ENCODE results near the gene ROR1.

ROR1 gene

DNA sequence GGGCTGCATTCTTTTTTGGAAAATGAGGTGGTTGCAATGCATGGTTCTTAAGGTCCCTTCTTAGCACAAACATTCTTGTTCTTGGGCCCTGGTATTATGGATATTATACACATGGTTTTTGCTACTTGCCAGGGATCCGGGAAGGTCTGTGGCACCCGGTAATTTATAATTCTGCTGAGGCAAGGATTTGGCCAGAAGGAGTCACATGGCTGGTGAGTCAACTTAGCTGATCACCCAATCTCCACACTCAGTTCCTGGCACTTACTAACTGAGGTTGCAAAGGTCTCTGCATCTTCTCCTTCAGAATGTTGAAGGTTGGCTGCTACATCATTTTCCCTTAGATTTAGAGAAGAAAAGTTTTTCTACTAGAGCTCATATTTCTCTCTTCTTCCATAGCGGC, 112.5 kb downstream of the ROR1 start:
- no peak for DNase-seq

DNA sequence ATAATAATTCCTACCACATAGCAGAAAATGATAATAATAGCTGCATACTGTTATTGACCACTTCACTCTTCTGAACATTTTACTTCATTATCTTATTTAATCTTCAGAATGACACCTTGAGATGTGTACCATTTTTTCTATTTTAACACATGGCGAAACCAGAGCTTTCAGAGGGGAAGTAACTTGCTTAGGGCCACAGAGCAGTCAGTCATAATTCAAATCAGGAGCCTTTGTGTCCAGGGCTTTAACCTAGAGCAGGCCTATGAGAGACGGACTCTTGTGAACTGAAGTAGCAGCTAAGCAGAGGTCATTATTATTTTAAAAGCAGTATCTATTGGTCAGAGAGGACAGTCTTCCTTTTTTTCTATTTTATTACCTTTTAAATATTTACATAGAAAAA, 114.0 kb downstream of the ROR1 start:
- DNase-seq = no peak

DNA sequence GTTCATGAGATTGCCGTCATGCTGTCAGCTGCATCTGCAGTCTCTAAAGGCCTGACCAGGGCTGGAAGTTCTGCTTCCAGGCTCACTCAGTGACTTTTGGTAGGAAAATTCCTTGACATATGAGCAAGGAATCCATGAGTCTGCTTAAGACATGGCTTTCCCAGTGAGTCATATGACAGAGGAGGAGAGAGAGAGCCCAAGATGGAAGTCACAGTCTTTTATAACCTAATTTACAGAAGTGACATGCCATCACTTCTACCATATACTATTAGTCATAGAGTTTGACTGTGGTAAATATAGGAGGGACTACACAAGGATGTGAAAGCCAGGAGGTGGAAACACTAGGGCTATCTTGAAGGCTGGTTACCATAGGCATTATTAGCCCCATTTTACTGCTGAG, 115.2 kb downstream of the ROR1 start:
- DNase-seq = peak; percentile 66

DNA sequence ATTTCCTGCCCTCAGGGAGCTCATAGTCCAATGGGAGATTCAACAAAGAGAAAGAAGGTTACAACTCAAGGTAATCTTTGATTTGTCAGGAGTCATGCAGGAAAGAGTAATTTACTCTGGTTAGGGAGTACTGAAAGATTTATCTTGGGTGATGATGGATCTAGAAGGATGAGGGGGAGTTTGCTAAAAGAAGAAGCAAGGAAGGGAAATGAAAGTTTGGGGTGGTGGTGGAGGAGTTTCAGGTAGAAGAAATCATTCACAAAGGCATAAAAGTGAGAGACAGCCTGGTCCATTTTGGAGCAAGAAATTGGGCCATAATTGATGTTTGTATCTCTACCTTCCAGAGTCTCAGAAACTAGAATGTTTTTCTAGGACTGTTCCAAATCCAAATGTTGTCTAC, 116.7 kb downstream of the ROR1 start:
- DNase-seq = no peak

DNA sequence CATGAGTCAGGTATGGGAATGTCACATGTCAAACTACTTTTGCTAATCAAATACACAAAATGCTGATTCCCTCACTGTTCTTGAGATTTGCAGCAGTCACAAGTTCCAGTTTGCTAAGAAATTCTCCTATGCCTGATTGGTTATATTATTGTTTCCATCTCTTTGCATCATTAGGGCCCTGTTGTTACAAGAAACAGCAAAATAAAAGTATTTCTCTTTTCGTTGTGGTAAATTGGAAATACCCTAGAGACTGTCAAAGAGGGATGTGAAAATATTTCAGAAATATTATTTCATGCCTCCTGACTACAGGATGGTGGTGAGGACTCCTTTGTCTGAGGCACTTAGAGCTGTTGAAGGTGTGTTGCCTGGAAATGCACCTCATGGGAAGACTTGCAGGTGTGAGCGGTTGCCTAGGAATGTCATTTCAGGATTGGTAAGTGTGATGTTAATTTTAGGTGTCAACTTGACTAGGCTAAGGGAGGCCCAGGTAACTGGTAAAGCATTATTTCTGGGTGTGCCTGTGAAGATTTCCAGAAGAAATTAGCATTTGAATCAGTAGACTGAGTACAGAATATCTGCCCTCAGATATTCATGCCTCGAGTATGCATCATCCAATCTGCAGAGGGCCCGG, 117.4 kb downstream of the ROR1 start:
- no peak for DNase-seq

DNA sequence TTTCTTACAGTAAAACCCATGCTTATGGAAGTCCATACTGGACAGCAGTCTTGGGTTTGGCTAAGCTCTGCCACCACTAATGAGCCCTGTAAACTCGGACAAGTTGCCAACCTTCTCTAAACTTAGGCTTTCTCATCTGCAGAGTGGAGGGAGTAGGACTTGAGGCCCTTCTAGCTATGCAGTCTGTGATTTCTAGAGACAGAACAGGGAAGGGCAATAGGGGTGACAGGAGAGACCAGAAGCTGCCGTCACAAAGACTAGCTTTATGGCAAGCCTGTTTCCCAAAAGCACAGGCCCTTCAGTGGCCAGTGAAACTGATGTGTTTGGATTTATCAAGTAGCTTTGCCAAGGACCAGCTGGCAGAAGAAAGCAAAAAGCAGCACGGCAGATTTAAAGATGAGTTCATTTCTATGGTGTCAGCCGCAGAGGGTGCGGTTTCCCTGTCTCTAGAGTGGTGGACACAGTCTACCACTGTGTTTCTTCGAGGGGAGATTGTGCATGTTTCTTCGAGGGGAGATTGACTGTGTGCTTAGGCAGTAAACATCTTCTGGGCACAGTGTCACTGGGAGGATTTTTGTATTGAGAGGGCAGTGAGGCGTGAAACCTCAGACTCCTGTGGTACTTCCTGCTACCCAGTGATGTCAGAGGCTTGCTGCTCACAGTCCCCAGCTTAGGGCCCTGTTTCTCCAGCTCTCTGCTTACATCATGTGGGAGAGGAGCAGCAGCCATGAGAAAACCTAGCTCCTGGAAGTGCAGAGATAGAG, 119.0 kb downstream of the ROR1 start:
- DNase-seq = peak; percentile 67

DNA sequence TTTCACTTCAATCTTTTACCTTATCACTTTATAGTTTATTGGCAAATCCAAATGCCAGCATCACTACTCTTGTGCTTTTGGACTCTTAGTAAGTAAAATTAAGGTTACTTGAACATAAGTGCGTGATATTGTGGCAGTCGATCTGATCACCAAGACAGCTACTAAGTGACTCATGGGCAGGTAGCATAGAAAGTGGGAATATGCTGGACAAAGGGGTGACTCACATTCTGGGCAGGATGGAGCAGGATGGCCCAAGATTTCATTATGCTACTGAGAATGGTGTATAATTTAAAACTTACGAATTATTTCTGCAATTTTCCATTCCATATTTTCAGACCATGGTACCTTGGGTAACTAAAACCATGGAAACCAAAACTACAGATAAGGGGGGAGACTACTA, 120.2 kb downstream of the ROR1 start:
- no peak for DNase-seq

DNA sequence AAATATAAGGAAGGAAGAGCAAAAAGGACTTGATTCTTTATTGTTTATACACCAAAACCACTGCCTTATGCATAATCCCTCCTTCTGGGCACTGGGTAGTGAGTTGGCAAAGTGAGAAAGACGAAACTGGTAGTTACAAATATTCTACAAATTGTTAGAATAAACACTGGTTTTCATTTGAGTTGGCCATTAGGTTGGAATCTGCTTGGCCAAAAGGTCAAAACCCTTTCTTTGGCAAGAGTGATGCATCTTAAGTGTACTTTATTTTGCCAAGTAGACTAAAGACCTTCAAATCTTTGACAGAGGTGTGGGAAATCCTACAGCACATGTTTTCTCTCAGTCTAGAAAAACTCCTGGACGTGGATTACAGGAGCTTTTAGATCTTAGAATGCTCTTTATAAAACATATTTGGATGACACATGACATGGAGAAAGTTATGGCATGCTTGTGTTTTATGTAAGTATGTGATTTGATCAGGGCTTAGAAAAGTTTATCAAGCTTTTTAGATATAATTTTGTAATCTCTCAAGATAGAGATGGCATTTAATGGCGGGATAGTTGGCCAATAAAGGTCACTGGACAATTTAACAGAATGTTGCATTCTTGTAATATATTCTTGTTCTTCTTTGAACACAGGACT, 120.9 kb downstream of the ROR1 start:
- DNase-seq = no peak

DNA sequence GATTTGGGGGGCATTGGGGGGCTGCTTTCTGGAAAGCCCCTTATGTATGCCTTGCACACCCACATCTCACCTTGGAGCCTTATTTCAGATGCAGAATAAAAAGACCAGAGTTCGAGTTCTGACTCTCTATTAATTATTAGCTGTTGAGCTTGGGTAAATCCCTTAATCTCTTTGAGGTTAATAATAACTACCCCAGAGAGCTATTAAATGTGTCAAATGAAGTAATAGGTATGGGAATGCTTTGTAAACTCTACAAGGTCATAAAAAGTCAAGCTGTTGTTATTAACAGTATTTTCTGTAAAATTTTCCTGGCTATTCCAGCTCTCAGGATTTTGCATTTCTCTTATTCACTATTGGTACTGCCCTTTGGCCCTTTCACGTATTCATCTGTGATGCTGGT, 122.9 kb downstream of the ROR1 start:
- DNase-seq = no peak

DNA sequence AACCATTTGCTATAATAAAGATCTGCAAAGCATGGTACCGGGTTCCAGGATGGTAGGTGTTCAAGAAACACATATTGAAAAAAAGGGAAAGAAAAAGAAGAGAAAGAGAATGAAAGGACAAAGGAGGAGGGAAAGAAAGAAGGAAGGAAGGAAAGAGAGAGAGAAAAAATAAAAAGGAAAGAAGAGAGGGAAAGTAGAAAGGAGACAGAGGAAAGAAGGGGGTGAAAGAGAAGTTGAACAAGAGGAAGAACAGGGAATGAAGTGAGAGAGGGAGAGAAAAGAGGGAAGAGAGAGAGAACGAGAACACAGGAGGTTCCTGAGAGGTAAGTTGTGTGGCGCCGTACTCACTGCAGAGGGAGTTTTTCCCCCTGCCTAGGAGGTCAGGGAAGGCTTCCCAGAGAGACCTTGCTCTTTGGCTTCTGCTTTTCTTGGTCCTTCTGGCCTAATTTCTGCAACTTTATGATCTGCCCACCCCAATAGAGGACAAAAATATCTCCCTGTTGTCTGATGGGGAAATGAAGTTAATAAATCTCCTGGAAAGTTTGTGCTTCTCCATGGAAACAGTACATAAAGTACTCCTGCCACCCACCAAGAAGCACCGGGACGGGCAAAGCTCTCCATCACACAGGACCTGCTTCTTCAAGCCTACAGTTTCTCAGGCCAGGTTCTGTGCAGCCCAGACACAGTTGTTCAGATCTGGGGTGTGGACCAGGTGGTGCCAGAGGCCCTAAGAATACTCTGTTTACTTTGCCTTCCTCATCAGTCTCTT, 124.8 kb downstream of the ROR1 start:
- no peak for DNase-seq

DNA sequence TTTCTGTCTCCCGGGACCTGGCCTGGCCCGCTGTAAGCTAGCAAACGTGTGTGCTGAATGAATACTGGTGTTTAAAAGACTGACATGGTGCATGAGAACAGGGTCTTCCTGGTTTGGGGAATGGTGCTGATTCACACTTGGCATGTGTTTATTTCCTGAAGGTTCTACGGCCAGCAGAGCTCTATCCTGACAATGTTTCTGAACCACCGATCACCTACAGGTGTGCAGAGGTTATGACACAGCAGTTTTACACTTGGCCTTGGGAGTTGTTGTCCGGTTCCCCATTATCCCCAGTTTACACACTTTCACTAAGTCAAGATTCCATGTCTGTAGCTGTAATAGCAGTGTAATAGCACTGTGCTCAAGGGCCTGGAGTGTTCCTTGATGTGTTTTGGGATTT, 127.3 kb downstream of the ROR1 start:
- DNase-seq = no peak

DNA sequence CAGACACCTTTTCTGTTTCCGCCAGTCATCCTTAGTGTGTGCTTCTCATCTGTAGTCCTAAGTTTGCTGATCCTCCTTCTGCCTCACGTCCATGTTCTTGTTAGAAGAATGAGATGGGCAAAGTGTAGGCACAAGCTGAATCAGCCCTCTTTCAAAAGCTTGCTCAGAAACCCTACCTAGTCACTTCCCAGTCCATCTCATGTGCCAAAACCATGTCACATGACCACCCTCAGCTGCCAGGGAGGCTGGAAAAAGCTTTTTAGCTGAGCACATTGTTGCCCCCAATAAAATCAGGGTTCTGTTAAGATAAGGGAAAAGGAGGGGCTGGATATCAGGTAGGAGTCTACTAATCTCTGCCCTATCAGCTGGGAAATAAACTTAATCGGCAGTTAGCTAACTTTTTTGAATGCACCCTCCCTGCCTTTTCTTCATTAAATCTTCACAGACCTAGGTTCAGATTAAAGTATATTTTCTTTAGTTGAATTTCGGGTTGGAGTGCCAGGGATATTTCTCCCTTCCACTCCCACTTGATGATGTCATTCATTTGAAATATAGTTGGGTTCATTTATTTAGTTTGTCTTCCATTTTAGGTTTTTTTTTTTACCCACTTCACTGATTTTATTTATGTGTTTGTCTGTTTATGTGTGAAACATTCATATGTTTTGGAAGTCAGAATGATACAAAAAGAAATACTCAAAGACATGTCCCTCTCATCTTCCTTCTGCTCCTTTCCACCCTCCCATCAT, 129.2 kb downstream of the ROR1 start:
- DNase-seq = no peak

DNA sequence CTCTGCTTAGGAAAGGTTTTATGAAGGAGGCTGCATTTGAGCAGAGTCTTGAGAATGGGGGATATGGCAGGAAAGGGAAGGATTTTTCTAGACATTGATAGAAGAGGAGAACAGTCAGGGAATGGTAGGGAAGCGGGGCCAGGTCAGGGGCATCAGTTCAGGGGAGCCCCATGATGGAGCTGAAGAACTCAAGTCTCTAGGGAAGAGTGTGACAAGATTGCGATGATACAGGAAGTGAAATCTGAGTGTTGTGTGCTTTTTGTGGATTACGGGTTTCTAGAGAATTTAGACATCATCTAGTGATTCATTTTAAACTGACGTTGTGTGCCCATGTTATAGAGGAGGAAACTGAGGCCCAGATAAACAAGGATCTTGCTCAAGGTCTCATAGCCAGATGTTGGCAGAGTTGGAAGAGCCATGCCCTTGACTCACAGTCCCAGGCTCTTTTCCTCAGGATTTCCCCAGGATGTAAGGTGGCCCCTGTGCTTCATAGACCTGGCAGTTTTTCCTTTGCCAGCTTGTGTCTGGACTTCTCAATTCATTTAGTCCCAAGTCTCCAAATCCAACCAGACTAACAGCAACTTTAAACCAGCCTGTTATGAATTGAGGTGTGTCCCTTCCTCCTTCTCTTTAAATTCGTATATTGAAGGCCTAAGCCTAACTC, 130.3 kb downstream of the ROR1 start:
- no peak for DNase-seq

DNA sequence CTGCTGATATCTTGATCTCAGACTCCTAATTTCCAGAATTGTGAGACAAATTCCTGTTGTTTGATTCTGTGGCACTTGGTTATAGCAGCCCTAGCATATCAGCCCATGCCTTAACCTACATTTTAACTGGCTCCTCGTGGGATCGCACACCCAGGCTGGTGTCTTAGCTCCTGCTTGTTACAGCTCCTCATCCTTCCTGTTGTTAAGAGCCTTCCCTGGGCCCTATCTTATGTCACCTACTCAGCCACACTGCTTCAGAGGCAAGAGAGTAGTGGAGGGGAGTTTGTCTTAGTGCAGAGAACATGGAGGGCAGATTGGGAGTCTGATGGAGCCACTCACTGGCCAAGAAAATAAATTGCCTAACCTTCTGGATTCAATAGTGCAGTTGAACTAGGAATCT, 131.0 kb downstream of the ROR1 start:
- no peak for DNase-seq

DNA sequence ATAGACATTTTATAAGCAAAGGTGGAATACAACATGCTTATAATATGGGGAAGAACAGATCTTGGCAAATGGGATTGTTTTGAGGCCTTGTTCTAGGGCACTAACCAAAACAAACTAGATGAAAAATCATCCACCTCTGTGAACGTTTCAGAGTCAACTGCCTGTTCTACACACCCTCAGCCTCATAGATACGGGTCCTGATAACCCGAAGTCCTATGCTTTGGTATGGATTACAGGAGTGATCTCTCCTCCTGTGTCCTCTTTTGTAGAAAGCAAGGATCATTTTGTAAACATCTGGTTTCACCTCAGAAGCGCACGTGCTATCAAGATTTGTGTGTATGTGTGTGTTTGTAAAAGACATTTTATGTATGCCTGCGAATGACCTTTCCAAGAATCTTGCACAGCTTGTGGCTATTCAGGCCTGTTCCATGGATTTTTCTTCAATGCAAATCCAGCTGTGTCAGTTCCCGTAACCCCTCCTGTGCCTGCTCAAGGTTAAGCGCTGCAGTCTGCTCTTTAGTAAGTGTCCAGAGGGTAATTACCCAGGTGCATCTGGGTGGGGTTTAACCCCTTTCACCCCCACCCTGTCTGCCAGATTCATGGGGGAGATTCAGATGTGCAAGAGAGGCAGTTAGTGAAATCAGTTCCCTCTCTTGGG, 132.4 kb downstream of the ROR1 start:
- DNase-seq = no peak

DNA sequence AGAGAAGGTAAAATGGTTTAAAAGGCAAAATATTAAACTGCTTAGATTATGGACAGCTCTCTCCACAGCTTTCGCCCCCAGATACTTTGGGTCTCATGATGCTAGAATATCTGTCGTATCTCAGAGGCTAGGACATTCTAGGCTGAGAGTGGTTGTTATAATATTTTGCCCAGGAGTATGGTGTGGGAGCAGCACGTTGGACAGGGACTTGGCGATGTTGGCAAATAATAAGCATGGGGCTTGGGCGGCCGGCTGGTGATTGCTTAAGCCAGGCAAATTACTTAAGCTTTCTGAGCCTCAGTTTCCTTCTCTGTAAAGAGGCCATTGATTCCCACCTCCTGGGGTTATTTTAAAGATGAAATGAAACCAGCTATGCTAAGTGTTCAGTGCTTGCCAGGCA, 133.2 kb downstream of the ROR1 start:
- DNase-seq = no peak

DNA sequence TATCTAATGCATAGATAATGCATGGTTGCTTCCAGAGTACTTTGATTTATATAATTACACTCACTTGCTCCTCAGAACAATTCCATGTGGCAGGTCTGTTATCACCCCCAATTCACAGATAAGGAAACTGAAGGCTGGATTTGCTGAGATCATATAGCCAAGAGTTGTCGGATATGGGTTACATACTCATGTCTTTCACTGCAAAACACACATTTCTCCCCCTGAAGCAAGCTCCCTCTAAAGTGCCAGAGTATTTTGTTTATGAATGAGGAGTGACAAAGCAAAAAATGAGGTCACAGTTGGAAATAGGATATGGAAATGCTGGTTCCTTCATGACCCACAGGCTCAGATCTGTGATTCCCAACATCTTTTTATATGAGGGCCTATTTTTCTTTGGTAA, 134.2 kb downstream of the ROR1 start:
- DNase-seq = no peak

DNA sequence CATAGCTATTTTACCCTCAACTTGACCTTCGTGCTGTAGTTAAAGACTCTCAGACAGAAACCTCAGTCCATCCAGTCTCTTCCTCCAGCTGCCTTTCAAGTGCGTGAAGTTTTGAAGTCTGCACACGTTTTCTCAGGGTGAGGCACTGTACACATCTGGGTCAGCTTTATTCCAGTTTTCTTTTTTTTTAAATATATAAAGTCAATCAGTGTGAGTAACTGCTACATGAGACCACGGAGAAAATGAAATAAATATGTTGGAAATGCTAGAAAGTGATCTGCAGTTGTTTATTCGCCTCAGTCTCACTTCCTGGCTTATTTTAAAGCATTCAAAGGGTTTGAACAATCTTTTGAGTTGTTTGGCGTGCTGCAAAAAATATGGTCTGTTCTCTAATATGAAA, 135.7 kb downstream of the ROR1 start:
- DNase-seq = peak; percentile 23

DNA sequence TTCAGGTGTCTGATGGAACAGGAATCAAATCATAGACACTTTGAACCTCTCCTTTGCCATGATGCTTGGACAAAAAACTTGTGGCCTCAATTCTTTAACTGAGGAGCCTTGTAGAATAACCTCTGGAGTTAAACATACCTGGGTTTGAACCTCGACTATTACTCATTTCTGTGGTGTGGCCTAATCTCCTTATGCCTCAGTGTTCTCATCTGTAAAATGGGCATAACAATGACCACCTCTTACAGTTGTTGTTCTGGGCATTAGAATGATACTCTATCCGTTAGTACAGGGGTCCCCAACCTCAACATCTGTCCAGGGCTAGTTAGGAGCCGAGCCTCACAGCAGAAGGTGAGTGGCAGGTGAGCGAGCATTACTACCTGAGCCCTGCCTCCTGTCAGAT, 137.2 kb downstream of the ROR1 start:
- DNase-seq = no peak

DNA sequence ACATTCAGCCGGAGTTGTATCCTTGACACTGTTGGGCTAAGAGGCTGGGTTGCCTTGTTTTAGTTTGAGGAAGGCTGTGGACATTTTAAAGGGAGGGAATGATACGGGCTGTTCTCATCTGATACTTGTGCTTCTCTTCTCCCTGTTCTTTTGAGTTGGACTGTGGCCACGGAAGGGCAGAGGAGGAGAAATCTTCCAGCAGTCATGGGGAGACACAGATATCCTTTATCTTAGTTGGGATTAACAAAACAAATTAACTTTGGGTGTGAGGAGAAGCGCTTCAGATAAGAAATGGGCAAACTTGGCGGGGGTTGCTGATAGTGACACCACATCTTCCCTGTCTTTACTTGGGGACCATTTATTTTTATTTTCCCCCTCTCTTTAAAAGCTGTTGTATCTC, 138.8 kb downstream of the ROR1 start:
- no peak for DNase-seq

DNA sequence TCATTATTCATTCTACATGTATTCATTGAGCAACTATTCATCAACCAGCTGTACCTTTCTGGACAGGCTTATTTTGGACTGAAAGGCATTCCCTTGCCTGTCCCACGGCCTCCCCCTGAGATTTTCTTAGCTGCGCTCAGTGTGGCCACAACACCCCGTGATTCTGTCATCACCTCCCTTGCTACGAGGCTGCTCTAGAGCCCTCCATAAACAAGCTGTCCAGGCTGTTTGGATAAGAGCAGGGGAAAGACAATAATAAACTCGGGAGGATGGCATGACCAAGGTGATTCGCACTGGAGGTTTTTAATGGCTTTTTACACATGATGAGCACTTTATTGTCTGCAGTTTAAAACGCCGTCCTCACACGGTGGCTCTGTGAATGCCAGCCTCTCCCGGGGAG, 139.7 kb downstream of the ROR1 start:
- no peak for DNase-seq

DNA sequence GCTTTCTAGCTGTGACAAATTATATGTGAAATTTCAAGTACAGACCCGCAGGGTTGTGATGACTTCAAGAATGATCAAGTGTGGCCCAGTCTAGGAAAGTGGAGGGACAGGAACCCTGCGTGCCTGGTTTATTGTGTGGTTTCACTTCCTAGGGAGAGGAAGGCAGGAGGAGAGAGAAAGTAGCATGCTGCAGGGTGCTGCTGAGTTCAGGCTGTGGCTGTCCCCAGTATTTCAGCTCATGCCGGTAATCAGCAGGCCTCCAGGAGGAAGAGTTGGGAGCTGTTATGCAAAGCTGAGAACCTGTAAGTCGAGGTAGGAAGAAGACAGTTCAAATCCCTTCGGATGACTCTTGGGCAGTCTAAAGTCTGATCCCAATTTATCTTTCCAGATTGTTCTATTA, 140.4 kb downstream of the ROR1 start:
- DNase-seq = no peak
